Parathyroid adenoma (tissue), 2 donors: Measurements from ENCODE around the gene PLEKHA8.

Experiments
- H2AFZ ChIP-seq: fragments of 300-600 bp; sonication (generic); one replicate; pipeline ENCODE4 v1.7.0; 2017; ENCODE audit warnings: antibody characterized with exemption, mild to moderate bottlenecking
- H3K27ac ChIP-seq: fragments of 300-600 bp; sonication (generic); one replicate; pipeline ENCODE4 v1.7.0; 2017
- H3K27me3 ChIP-seq: fragments of 300-600 bp; sonication (generic); one replicate; pipeline ENCODE4 v1.7.0; 2017; ENCODE audit warnings: low read length; ENCODE audit not compliant: control insufficient read depth, insufficient read depth
- H3K36me3 ChIP-seq: fragments of 300-600 bp; sonication (generic); one replicate; pipeline ENCODE4 v1.7.0; 2017; ENCODE audit warnings: low read length; ENCODE audit not compliant: control insufficient read depth, insufficient read depth
- H3K4me1 ChIP-seq: fragments of 300-600 bp; sonication (generic); one replicate; pipeline ENCODE4 v1.7.0; 2017; ENCODE audit warnings: control low read depth
- H3K4me2 ChIP-seq: fragments of 300-600 bp; sonication (generic); one replicate; pipeline ENCODE4 v1.7.0; 2017; ENCODE audit warnings: low read length
- H3K4me3 ChIP-seq: fragments of 300-600 bp; sonication (generic); one replicate; pipeline ENCODE4 v1.7.0; 2017; ENCODE audit warnings: low read depth, low read length
- H3K79me2 ChIP-seq: fragments of 300-600 bp; sonication (generic); one replicate; pipeline ENCODE4 v1.7.0; 2017; ENCODE audit warnings: control low read depth
- H3K9ac ChIP-seq: fragments of 300-600 bp; sonication (generic); one replicate; pipeline ENCODE4 v1.7.0; 2017; ENCODE audit warnings: mild to moderate bottlenecking
- H3K9me3 ChIP-seq: fragments of 300-600 bp; sonication (generic); one replicate; pipeline ENCODE4 v1.7.0; 2017; ENCODE audit warnings: low read length; ENCODE audit not compliant: control insufficient read depth
- TF ChIP-seq, protein P1 (sequence below): fragments of 300-600 bp; sonication (generic); IDR thresholded peaks from one replicate; pipeline ENCODE4 v1.7.0; 2017; ENCODE audit warnings: antibody characterized with exemption, mild to moderate bottlenecking
- donor health status: primary hyperparathyroidism.

Gene PLEKHA8

DNA sequence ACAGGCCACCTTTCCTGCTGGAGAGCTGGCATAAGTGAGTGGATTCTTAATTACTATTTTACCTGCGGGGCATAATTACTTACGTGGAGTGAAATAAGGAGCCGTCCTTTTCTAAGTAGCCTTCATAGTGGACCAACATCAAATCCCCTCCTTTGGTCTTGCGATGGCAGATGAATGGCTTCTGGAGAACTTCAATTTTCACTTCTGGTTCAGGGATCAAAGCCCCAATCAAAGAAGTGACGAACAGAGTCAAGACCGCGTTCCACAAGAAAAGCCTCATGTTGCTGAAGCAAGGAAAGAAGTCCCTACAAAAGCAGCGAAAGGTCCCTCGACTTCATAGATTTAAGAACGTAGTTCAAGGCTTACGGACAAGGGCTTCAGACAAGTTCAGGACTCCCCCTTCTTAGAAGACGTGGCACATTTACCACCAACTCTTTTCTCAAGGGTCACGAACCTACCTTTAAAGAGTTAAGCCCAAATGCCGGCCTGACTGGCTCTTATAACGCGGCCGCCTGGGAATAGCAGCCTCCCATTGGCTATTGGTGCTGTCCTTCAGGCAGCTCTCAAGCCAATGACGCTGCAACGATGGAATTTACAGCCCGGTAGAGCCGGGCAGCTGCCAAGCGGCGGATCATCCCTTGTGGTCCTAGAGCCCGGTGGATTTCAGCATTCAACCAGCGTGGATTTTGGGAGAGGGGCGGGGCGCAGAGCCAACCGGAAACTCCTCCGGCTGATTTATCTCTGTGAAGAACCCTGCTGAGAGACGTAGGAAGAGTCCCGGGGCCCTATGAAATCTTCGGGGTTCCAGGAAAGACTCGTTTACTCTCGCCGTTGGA is 1.8 kb upstream of the PLEKHA8 start, which contains the start of gene FKBP14:
Gene FKBP14 (minus strand): TSS at position 474 of the 836 bp plus-strand sequence. CDS start 194 bp downstream, at position 280.
- H3K4me3 ChIP-seq, result peak within 1 kb of the TSS; percentile 91
- H2AFZ ChIP-seq, result peak within 1 kb of the TSS; percentile 78
- no peaks in the 10 kb centered on the region for H3K27me3 ChIP-seq
- peaks cover 6% of the 10 kb centered on the region for H3K4me1 ChIP-seq
- peak within 1 kb of the TSS; percentile 73 for H3K27ac ChIP-seq
- H3K9ac ChIP-seq, result no peak within 1 kb of the TSS
- H3K9me3 ChIP-seq, result no peaks in the 10 kb centered on the region
- H3K4me2 ChIP-seq, result peak within 1 kb of the TSS; percentile 92
- TF ChIP-seq, protein P1, sequence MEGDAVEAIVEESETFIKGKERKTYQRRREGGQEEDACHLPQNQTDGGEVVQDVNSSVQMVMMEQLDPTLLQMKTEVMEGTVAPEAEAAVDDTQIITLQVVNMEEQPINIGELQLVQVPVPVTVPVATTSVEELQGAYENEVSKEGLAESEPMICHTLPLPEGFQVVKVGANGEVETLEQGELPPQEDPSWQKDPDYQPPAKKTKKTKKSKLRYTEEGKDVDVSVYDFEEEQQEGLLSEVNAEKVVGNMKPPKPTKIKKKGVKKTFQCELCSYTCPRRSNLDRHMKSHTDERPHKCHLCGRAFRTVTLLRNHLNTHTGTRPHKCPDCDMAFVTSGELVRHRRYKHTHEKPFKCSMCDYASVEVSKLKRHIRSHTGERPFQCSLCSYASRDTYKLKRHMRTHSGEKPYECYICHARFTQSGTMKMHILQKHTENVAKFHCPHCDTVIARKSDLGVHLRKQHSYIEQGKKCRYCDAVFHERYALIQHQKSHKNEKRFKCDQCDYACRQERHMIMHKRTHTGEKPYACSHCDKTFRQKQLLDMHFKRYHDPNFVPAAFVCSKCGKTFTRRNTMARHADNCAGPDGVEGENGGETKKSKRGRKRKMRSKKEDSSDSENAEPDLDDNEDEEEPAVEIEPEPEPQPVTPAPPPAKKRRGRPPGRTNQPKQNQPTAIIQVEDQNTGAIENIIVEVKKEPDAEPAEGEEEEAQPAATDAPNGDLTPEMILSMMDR, result no peak
- no peaks in the 10 kb centered on the region for H3K36me3 ChIP-seq
- H3K79me2 ChIP-seq, result peaks cover 13% of the 10 kb centered on the region

DNA sequence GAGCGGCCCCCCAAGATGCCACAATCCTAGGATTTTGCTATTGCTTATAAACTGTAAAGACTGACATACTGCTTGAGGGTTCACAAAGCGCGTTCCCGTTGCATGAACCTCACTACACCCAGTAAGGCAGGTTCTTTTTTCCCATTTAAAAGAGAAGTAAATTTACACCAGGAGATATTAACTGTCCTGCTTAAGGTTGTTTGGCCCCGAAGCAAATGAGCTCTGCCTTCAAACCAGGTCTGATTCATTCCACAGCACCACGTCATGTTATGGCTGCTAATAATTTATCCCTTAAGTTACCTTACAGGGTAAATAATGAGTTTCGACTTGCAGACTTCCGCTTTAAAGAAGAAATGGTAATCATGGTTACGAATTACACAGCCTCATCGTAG is 1.2 kb upstream of the PLEKHA8 start:
- Histone ChIP-seq H3K27ac (peak overlapping the region; percentile 71), H3K9ac (no peak overlapping the region), H3K79me2 (peaks cover 13% of the 10 kb centered on the region), H3K4me2 (peak overlapping the region; percentile 83), H3K4me1 (peaks cover 6% of the 10 kb centered on the region), H3K27me3 (no peaks in the 10 kb centered on the region), H3K4me3 (peak overlapping the region; percentile 91), H2AFZ (peak overlapping the region; percentile 78), H3K9me3 (no peaks in the 10 kb centered on the region), H3K36me3 (no peaks in the 10 kb centered on the region)
- TF ChIP-seq, protein P1, result no peak

DNA sequence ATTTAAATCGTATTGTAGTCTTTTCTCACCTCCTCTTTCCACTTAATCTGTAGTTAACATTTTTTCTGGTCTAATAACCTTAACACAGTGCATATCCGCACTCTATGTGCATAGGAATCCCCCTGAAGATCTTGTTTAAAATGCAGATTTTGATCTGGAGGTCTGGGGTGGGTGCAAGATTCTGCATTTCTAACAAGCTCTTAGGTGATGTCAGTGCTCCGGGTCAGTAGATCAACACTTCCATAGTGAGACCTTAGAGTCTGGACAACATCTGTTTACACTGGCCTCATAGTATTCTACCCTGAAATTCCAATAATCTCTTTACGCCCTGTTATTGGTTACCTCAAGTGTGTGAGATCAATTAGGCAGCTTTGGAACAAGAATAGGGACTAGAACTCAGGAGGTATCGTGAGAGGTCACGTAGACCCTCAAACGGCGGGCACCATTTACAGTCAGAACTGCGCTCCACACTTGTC is 434 bp upstream of the PLEKHA8 start:
- H3K27me3 ChIP-seq, result no peaks in the 10 kb centered on the region
- peak overlapping the region; percentile 78 for H2AFZ ChIP-seq
- TF ChIP-seq, protein P1, result no peak
- peaks cover 13% of the 10 kb centered on the region for H3K79me2 ChIP-seq
- peak overlapping the region; percentile 91 for H3K4me3 ChIP-seq
- H3K4me1 ChIP-seq, result peaks cover 6% of the 10 kb centered on the region
- no peaks in the 10 kb centered on the region for H3K36me3 ChIP-seq
- H3K4me2 ChIP-seq, result peak overlapping the region; percentile 83
- H3K9me3 ChIP-seq, result no peaks in the 10 kb centered on the region
- H3K27ac ChIP-seq, result peak overlapping the region; percentile 73
- H3K9ac ChIP-seq, result no peak overlapping the region

DNA sequence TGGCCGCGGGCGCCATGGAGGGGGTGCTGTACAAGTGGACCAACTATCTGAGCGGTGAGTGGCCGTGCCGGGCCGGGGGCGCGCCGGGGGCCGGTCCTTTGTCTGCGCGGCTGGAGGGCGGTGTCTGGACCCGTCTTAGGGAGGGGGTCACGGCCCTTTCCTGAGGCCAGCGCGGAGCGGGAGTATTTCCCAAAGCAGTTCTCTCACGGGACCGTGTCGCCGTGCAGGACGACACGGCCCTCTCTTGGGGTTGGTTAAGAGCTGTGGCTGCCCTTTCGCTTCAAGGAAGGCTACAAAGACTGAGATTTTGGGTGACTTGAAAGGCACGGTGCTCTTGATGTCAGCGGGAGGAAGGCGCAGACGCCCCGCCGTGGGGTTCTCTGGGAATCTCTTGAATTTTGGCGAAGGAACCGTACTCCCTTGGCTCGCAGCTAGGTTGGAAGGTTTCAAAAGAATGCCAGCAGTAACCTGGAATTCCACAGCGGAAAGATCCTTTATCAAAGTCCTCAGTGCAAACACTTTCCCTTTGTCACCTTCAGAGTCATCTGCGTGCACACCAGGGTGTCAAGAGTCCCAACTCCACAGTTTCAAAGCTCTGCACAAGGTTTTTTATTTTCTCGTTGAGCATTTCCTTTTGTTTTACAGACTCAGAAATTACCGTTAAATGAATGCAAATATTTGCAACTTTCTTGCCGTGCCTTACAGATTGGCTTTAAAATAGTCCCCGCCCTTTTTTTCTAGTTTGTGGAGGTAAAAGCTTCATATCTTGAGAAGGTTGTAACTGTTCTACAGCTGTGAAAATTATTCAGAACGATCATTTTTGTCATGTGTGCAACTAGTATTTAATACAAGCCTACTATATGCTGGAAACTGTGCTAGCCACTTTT is 780 bp downstream of the PLEKHA8 start:
- Histone ChIP-seq H3K4me3 (peak overlapping the region; percentile 91), H3K9ac (peak overlapping the region; percentile 21), H2AFZ (peak overlapping the region; percentile 78), H3K27me3 (no peaks in the 10 kb centered on the region), H3K27ac (peak overlapping the region; percentile 73), H3K9me3 (no peaks in the 10 kb centered on the region), H3K4me1 (peaks cover 6% of the 10 kb centered on the region), H3K79me2 (peaks cover 13% of the 10 kb centered on the region), H3K4me2 (peak overlapping the region; percentile 83), H3K36me3 (no peaks in the 10 kb centered on the region)
- TF ChIP-seq, protein P1, result no peak
